Testis (tissue), 2 donors: Measurements from ENCODE around the gene CDK6.

Experiments
- CTCF ChIP-seq, 3 experiments: fragments of 450-650 bp in 2 of 3; fragments of 200-600 bp in 1 of 3; sonication (generic) in 1 of 3; IDR thresholded peaks; one replicate each; pipeline ENCODE4 v1.5.1; 2016 to 2019; ENCODE audit warnings: antibody characterized with exemption in 3 of 3, mild to moderate bottlenecking in 2 of 3, moderate library complexity in 1 of 3
- POLR2A ChIP-seq: fragments of 450-650 bp; IDR thresholded peaks from one replicate; pipeline ENCODE4 v1.6.1; 2017; ENCODE audit warnings: antibody characterized with exemption, mild to moderate bottlenecking, moderate library complexity

GRCh38 chr7:92582948-92583347, 253.4 kb downstream of the CDK6 start:
- TF ChIP-seq CTCF (IDR thresholded peaks at IDR 0.05), result no peak
- no peak for TF ChIP-seq POLR2A
